AML-193 (cell line): ENCODE results near the gene TCFL5.
"Not testable (repeated sequence)": the region's sequence is repeated elsewhere in the genome, so short reads cannot be mapped to it uniquely, and the experiment has no call there.

ENCODE experiments used
- DNase-seq, 2 experiments: peaks; one replicate each; lab custom pipeline; 2025; lab: John Stamatoyannopoulos, UW

Gene TCFL5

GRCh38 chr20:62855120-62855519 is 6.5 kb downstream of the TCFL5 start:
- DNase-seq = no peak

DNA sequence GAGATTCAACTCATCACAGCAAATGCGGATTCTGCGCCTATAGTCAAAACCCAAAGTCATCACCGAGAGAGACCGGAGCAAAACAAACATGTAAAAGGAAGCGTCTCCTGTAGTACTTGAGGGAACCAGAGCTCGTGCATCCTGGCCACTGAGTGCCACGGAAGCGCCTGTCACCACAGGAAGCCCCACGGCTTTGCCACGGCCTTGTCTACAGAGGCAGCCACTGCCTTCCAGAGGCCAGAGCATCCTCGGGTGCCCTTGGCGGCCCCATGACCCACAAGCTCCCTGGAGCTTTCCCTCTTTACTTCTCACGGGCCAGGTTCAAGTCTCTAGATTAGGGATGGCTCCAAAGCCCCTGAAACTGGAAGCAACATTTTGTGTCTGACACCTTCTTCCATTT is 7.5 kb downstream of the TCFL5 start:
- no peak for DNase-seq

GRCh38 chr20:62853304-62853703 is 8.3 kb downstream of the TCFL5 start:
- not testable (repeated sequence) for DNase-seq

DNA sequence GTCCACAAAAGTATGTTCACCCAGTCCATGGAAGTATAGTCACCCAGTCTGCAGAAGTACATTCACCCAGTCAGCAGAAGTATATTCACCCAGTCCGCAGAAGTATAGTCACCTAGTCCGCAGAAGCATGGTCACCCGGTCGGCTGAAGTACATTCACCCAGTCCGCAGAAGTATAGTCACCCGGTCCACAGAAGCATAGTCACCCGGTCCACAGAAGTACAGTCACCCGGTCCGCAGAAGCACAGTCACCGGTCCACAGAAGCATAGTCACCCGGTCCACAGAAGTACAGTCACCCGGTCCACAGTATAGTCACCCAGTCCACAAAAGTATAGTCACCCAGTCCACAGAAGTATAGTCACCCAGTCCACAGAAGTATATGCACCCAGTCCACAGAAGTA is 8.8 kb downstream of the TCFL5 start:
- DNase-seq = no peak

GRCh38 chr20:62852196-62852595 is 9.4 kb downstream of the TCFL5 start:
- DNase-seq = no peak

GRCh38 chr20:62850333-62850974 is 11.2 kb downstream of the TCFL5 start:
- DNase-seq = no peak

DNA sequence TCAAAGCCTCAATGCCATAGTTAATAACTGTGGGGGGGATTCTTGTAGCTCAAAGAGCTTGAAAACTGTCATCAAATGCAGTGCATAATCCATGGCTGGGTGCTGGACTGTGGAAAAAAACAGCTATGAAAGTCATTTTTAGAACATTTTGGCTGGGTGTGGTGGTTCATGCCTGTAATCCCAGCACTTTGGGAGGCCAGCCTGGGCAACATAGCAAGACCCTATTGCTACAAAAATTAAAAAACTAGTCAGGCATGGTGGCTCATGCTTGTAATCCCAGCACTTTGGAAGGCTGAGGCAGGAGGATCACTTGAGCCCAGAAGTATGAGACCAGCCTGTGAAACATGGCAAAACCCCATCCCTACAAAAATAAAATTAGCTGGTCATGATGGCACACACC is 12.2 kb downstream of the TCFL5 start:
- DNase-seq = no peak

- DNase-seq = not testable (repeated sequence)
Observed at GRCh38 chr20:62848917-62849316, 12.7 kb downstream of the TCFL5 start.

GRCh38 chr20:62846166-62846890 is 15.3 kb downstream of the TCFL5 start:
- DNase-seq = no peak

DNA sequence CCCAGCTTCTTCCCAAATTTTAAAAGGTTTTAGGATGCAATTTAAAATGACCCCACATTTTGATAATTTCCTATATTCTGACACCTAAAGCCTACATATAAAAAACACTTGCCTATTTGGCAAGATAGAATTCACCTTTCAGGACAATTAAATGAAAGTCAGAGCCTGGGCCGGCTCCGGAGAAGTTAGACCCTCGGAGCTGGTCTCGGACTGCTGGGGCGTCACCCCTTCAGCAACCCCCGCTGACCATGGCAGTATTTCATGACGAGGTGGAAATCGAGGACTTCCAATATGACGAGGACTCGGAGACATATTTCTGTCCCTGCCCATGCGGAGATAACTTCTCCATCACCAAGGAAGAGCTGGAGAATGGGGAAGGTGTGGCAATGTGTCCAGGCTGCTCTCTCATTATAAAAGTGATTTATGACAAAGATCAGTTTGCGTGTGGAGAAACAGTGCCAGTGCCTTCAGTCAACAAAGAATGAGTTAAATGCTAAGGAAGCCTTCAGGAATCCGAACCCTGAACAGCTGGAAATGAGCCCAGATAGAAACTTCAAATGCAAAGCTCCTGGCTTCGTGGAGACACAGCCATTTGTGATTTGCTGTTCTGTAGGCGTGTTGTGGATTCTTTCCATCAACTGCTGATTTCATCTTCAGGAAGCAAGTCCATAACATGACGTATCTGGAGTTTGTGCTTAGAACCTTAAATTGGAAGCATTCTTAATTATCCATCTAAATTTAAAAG is 16.0 kb downstream of the TCFL5 start:
- DNase-seq = no peak

DNA sequence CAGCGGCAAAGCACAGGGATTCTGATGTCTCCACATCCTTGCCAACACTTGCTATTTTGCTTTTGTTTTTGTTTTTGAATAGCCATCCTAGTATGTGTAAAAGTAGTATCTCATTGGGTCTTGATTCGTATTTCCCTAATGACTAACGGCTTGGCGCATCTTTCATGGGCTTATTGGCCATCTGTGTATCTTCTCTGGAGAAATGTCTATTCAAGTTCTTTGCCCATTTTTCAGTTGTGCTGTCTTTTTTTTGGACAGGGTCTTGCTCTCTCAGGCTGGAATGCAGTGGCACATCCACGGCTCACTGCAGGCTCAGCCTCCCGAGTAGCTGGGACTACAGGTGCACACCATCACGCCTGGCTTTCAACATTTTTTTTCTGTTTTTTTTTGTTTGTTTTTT is 17.4 kb downstream of the TCFL5 start:
- no peak for DNase-seq

DNA sequence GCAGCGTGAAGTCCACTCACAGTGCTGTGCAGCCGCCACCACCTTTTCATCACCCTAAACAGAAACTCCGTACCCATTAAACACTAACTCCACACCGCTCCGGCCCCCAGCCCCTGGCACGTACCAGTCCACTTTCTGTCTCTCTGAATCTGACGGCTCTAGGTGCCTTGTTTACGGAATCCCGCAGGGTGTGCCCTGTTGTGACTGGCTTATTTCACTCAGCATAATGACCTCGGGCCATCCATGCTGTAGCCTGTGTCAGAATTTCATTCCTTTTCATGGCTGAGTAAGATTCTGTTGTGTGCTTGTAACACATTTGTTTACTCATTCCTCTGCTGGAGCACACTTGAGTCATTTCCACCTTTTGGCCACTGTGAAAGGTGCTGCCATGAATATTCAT is 18.0 kb downstream of the TCFL5 start:
- DNase-seq = no peak

DNA sequence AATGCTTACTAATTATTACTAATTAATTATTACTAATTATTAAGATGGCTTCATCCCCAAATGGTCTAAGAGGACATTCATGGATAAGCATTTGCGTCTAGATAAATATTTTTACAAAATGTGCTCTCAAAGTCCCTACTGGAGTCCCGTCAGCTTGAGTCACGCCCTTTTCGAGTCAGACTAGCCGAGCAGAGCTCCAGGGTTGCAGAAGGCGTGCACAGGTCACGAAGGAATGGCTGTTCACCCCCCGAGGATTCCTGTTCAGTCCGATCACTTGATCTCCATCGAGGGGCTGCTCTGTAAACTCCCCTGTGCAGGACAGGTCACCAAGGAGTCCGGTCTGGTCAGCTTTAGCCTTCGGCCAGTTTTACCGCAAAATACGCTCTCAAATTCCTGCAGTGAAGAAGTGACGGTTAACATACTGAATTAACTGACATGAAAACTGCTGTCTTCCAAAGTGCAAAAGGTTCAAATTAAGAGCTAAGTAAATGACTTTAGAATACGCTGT is 19.9 kb downstream of the TCFL5 start:
- no peak for DNase-seq

DNA sequence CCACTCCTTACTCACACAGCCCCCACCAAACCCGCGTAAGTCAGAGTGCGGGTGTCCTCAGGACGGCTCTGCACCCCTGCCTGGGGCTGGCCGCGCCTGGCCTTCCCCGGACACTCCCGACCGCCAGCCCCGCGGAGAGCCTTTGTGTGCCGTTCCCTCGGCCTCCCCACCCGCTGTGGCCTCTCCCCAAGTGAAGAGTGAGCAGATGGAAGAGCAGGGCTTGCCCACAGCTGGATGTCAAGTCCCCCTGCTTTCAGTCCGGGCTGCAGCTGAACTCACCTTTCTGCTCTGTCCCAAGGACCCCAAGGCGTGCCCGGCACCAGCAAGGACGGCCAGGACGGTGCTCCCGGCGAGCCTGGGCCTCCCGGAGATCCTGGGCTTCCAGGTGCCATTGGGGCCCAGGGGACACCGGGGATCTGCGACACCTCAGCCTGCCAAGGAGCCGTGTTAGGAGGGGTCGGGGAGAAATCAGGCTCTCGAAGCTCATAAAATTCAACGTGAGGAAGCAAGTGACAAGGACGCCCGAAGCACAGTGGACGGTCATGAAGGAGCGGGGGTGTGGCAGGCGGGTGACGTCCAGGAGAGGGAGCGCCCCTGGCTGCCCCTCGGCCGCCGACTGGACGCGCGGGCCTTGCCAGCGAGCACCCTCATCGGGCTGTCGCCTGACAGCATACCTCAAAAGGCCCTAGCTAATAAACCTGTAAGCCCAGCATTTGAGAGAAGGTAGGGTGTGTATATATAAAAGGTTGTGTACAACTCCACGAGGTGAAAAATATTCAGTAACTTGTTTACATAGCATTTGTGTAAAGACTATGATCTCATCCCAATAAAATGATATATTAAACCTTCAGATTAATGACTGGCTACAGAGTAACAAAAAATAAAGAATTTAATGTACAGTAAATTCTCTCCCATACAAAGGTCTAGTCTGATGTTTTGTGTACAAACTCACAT is 21.1 kb downstream of the TCFL5 start:
- DNase-seq = no peak

- no peak for DNase-seq
Observed at GRCh38 chr20:62839816-62840215, 21.8 kb downstream of the TCFL5 start.

- no peak for DNase-seq
Observed at GRCh38 chr20:62839261-62839660, 22.4 kb downstream of the TCFL5 start.

- DNase-seq = no peak
Observed at GRCh38 chr20:62838128-62838891, 23.3 kb downstream of the TCFL5 start.

DNA sequence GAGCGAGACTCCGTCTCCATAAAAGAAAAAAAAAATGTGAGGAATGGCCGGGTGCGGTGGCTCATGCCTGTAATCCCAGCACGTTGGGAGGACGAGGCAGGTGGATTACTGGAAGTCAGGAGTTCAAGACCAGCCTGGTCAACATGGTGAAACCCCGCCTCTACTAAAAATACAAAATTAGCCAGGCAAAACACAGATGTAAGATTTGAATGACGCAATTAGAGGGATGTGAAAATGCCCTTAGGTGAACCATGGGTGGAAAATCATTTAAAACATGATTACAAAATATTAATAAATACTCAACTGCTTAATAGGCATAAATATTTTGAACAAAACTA is 23.9 kb downstream of the TCFL5 start:
- no peak for DNase-seq

GRCh38 chr20:62836967-62837490 is 24.6 kb downstream of the TCFL5 start:
- no peak for DNase-seq

- DNase-seq = no peak
Observed at GRCh38 chr20:62835931-62836861, 25.4 kb downstream of the TCFL5 start.
